Astrocyte (in vitro differentiated cells and primary cell): ENCODE measurements around the gene DSE. TPM values are rescaled to one million over a fixed set of nuclear protein-coding genes. Genes with fewer than 3 reads are reported as not detected.
"Not testable (repeated sequence)": the region's sequence is repeated elsewhere in the genome, so short reads cannot be mapped to it uniquely, and the experiment has no call there.

Experiments
- DNase-seq: peaks from one replicate; pipeline ENCODE4 v3.0.0-alpha.2; 2010; ENCODE audit warnings: low read depth
- FAIRE-seq: peaks from 2 replicates; lab custom pipeline; 2011; peaks lifted over from hg19 to GRCh38; lab: Jason Lieb, UNC
- H2AFZ ChIP-seq: 2 replicates; pipeline ENCODE4 v1.6.0; 2012; ENCODE audit warnings: low read depth, low read length, inconsistent platforms
- H3K27ac ChIP-seq: 2 replicates; pipeline ENCODE4 v1.5.1; 2011; ENCODE audit warnings: low read depth, low read length, inconsistent platforms
- H3K27me3 ChIP-seq: 2 replicates; pipeline ENCODE4 v1.6.0; 2011; ENCODE audit warnings: low read length, inconsistent platforms; ENCODE audit not compliant: insufficient read depth
- H3K36me3 ChIP-seq: 2 replicates; pipeline ENCODE4 v1.5.1; 2011; ENCODE audit warnings: low read length, inconsistent platforms; ENCODE audit not compliant: insufficient read depth
- H3K4me1 ChIP-seq: 2 replicates; pipeline ENCODE4 v1.5.1; 2011; ENCODE audit warnings: low read length, inconsistent platforms; ENCODE audit not compliant: insufficient read depth
- H3K4me2 ChIP-seq: 2 replicates; pipeline ENCODE4 v1.6.0; 2012; ENCODE audit warnings: low read length, inconsistent platforms
- H3K4me3 ChIP-seq: 2 replicates; pipeline ENCODE4 v1.5.1; 2011; ENCODE audit warnings: low read depth, mild to moderate bottlenecking, low read length, inconsistent platforms; ENCODE audit not compliant: insufficient read depth
- H3K79me2 ChIP-seq: 2 replicates; pipeline ENCODE4 v1.6.0; 2012; ENCODE audit warnings: mild to moderate bottlenecking, low read length, inconsistent platforms; ENCODE audit not compliant: insufficient read depth
- H3K9ac ChIP-seq: 2 replicates; pipeline ENCODE4 v1.6.0; 2012; ENCODE audit warnings: mild to moderate bottlenecking, low read length, inconsistent platforms
- H3K9me3 ChIP-seq: 2 replicates; pipeline ENCODE4 v1.5.1; 2012; ENCODE audit warnings: low read depth, mild to moderate bottlenecking, low read length, inconsistent platforms; ENCODE audit not compliant: insufficient read depth
- H4K20me1 ChIP-seq: 2 replicates; pipeline ENCODE4 v1.6.0; 2012; ENCODE audit warnings: low read length, inconsistent platforms; ENCODE audit not compliant: insufficient read depth
- H3K27ac Mint-ChIP-seq: one replicate; pipeline ENCODE4 v1.8.0; 2021; ENCODE audit warnings: mild to moderate bottlenecking, mixed read lengths; ENCODE audit not compliant: unreplicated experiment
- H3K27me3 Mint-ChIP-seq: one replicate; pipeline ENCODE4 v1.8.0; 2021; ENCODE audit warnings: low read depth, mixed read lengths; ENCODE audit not compliant: unreplicated experiment
- H3K36me3 Mint-ChIP-seq: one replicate; pipeline ENCODE4 v1.8.0; 2021; ENCODE audit warnings: low read depth, mixed read lengths; ENCODE audit not compliant: unreplicated experiment
- H3K4me1 Mint-ChIP-seq: one replicate; pipeline ENCODE4 v1.8.0; 2021; ENCODE audit warnings: low read depth, mixed read lengths; ENCODE audit not compliant: unreplicated experiment
- H3K4me3 Mint-ChIP-seq: one replicate; pipeline ENCODE4 v1.8.0; 2021; ENCODE audit warnings: mild to moderate bottlenecking, moderate library complexity, mixed read lengths; ENCODE audit not compliant: unreplicated experiment
- H3K9me3 Mint-ChIP-seq: one replicate; pipeline ENCODE4 v1.8.0; 2021; ENCODE audit warnings: mild to moderate bottlenecking, mixed read lengths; ENCODE audit not compliant: unreplicated experiment
- EZH2 ChIP-seq: IDR thresholded peaks from 2 replicates; pipeline ENCODE4 v1.6.1; 2012; ENCODE audit warnings: mild to moderate bottlenecking, low read length, inconsistent platforms; ENCODE audit not compliant: insufficient read depth
- total RNA-seq: library from RNA; stranded (reverse); gene quantifications from 2 replicates; pipeline ENCODE4 v1.2.1, GENCODE V29; 2021
- TF ChIP-seq, protein P1 (sequence below): IDR thresholded peaks from 2 replicates; pipeline ENCODE4 v1.5.1; 2011; ENCODE audit warnings: low read depth, mild to moderate bottlenecking, inconsistent platforms, low read length, moderate library complexity; ENCODE audit not compliant: insufficient read depth

Gene DSE
- total RNA-seq, 1 donor from 2014 or later: 83.2 TPM

- H3K27me3 Mint-ChIP-seq: no peaks in the 10 kb centered on the region
- Histone ChIP-seq H3K27ac (no peak overlapping the region), H3K36me3 (no peaks in the 10 kb centered on the region), H3K27me3 (no peaks in the 10 kb centered on the region), H2AFZ (no peak overlapping the region), H3K9ac (no peak overlapping the region), H4K20me1 (no peaks in the 10 kb centered on the region), H3K4me2 (no peak overlapping the region), H3K79me2 (no peaks in the 10 kb centered on the region), H3K4me1 (no peaks in the 10 kb centered on the region), H3K9me3 (no peaks in the 10 kb centered on the region), H3K4me3 (no peak overlapping the region)
- H3K9me3 Mint-ChIP-seq: peaks cover 5% of the 10 kb centered on the region
- no peak for TF ChIP-seq EZH2
- TF ChIP-seq, protein P1, sequence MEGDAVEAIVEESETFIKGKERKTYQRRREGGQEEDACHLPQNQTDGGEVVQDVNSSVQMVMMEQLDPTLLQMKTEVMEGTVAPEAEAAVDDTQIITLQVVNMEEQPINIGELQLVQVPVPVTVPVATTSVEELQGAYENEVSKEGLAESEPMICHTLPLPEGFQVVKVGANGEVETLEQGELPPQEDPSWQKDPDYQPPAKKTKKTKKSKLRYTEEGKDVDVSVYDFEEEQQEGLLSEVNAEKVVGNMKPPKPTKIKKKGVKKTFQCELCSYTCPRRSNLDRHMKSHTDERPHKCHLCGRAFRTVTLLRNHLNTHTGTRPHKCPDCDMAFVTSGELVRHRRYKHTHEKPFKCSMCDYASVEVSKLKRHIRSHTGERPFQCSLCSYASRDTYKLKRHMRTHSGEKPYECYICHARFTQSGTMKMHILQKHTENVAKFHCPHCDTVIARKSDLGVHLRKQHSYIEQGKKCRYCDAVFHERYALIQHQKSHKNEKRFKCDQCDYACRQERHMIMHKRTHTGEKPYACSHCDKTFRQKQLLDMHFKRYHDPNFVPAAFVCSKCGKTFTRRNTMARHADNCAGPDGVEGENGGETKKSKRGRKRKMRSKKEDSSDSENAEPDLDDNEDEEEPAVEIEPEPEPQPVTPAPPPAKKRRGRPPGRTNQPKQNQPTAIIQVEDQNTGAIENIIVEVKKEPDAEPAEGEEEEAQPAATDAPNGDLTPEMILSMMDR: no peak
- H3K4me3 Mint-ChIP-seq: no peak overlapping the region
- H3K27ac Mint-ChIP-seq: no peak overlapping the region
- no peak for FAIRE-seq
- peaks cover 2% of the 10 kb centered on the region for H3K36me3 Mint-ChIP-seq
- H3K4me1 Mint-ChIP-seq: peaks cover 7% of the 10 kb centered on the region
- DNase-seq: no peak
Measured at GRCh38 chr6:116335612-116336215, 35.0 kb upstream of the DSE start.

- no peak for FAIRE-seq
Measured at GRCh38 chr6:116338943-116339342, 31.8 kb upstream of the DSE start.

DNA sequence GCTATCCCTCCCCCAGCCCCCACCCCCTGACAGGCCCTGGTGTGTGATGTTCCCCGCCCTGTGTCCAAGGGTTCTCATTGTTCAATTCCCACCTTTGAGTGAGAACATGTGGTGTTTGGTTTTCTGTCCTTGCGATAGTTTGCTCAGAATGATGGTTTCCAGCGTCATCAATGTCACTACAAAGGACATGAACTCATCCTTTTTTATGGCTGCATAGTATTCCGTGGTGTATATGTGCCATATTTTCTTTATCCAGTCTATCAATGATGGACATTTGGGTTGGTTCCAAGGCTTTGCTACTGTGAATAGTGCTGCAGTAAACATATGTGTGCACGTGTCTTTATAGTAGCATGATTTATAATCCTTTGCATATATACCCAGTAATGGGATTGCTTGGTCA, 30.1 kb upstream of the DSE start:
- H3K4me1 ChIP-seq, H3K27me3 ChIP-seq, H3K4me1 Mint-ChIP-seq, H4K20me1 ChIP-seq, H3K36me3 Mint-ChIP-seq, H3K4me3 ChIP-seq, FAIRE-seq, H3K9me3 ChIP-seq, H3K36me3 ChIP-seq, DNase-seq, H3K79me2 ChIP-seq, H2AFZ ChIP-seq, H3K4me3 Mint-ChIP-seq, H3K27me3 Mint-ChIP-seq, H3K9ac ChIP-seq, H3K4me2 ChIP-seq, H3K27ac Mint-ChIP-seq, H3K27ac ChIP-seq: not testable (repeated sequence)
- H3K9me3 Mint-ChIP-seq: peaks cover 18% of the 10 kb centered on the region

More at GRCh38 chr6:116338943-116339342, 31.8 kb upstream of the DSE start:
- Mint-ChIP-seq H3K27ac (no peak overlapping the region), H3K4me3 (no peak overlapping the region), H3K36me3 (no peaks in the 10 kb centered on the region), H3K4me1 (peaks cover 7% of the 10 kb centered on the region), H3K27me3 (no peaks in the 10 kb centered on the region), H3K9me3 (peaks cover 7% of the 10 kb centered on the region)
- no peaks in the 10 kb centered on the region for H4K20me1 ChIP-seq
- no peak overlapping the region for H3K4me3 ChIP-seq
- H3K36me3 ChIP-seq: no peaks in the 10 kb centered on the region
- H3K9ac ChIP-seq: no peak overlapping the region
- no peaks in the 10 kb centered on the region for H3K9me3 ChIP-seq
- H3K79me2 ChIP-seq: no peaks in the 10 kb centered on the region
- H3K27ac ChIP-seq: no peak overlapping the region
- no peaks in the 10 kb centered on the region for H3K27me3 ChIP-seq
- DNase-seq: no peak
- no peak overlapping the region for H2AFZ ChIP-seq
- no peak overlapping the region for H3K4me2 ChIP-seq
- no peak for TF ChIP-seq EZH2
- TF ChIP-seq, protein P1: no peak
- no peaks in the 10 kb centered on the region for H3K4me1 ChIP-seq
